Endometrial microvascular endothelial cells (primary cell): ENCODE measurements around the gene TSPAN15. TPM values are rescaled to one million over a fixed set of nuclear protein-coding genes. Genes with fewer than 3 reads are reported as not detected.

ENCODE experiments used
- in situ Hi-C: cut with HindIII; loops from 2 replicates; pipeline ENCODE4 v1.10.0; 2017; ENCODE audit warnings: low sequenced_read_pairs, low pct_unique_long_range_greater_than_20kb; ENCODE audit errors: inconsistent ontology term
- total RNA-seq: library from RNA; depleted of rRNA; stranded (reverse); fragments of >200 nt; gene quantifications from one replicate; pipeline ENCODE4 v1.2.3, GENCODE V29; 2015; ENCODE audit errors: inconsistent ontology term

The TSPAN15 gene
- total RNA-seq, 1 donor from 2014 or later: 52.4 TPM

DNA sequence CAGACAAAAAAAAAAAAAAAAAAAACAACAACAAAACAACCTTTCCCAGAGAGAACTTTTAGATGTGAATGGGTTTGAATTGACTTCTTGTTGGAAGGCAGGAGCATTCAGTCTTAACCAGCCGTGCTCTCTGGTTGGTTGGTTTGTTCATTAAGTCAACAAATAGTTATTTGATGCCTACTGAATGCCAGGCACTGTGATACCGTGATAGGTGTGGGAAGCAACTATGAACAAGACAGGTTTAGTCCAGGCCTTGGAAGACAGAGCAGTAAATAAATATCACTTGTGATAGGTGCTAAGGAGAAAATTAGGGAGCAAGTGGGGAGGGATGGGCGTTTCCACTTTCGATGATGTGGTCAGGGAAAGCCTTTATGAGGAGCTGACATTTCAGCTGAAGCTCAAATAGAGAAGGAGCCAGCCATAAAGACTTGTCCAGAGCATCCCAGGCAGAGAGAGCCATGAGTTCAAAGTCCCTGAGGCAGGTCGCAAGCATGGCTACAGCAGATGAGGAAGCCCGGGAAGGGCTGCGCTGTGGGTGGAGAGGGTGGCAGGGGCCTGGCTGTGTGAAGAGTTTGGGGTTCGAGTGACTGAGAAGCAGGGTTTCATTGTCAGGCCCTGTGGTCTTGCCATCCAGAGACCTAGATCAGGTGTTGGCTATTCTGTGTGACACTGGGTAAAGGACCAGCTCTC lies 8.0 kb downstream of the TSPAN15 start:
- in situ Hi-C loops: no loop called here

DNA sequence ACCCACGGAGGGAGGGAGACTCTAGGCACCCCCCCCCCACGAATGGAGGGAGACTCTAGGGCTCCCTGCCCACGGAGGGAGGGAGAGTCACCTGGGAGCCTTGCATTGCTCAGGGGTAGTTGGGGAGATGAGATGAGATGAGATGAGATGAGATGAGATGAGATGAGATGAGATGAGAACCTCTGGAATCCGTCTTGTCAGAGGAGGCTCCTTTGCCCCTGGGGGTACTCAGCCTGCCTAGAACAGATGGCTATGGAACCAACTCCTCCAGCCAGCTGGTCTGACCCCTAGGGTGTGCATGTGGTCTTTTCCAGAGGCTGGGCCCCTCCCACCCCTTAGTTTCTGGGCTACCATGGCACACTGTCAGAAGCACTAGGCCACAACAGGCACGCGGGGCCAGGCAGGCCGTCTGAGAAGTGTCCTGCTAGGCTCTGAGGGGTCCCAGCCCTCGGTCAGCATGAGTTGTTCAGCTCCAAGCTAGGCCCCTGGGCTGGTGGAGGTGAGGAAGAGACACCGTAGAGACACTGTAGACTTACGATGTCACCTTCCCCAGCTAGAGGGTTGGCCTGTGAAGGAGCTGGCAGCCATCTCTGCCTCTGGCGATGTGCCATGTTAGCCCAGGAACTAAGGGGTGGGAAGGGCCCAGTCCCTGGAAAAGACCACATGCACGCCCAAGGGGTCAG lies 8.8 kb downstream of the TSPAN15 start:
- in situ Hi-C loops: no loop called here

DNA sequence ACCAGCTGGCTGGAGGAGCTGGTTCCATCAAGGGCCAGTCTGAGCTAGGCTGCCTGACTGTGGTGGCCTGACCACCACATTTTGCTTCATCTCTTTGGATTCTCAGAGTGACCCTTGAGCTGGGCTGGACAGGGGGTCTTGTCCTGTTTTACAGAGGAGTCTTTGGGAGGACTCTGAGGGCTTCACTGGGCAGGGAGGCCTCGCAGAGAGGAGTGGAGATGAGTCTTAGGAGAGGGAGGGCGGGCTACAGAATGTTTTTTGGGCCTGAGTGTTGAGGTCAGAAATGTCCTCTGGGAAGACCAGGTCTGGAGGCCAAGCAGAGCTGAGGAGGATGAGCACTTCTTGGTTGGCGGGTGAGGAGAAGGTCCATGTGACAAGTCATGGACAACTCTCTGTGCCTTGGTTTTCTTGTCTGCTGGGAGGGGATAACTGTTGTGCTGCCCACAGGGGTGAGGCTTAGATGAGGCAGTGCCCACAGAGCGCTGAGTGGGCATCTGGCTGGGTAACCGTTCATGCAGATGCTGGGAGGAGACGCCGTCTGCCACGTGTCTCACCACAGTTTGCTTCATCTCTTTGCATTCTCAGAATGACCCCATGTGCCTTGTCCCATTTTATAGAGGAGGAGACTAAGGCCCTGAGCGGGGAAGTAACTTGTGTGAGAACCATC lies 9.4 kb downstream of the TSPAN15 start:
- in situ Hi-C loops: no loop called here

DNA sequence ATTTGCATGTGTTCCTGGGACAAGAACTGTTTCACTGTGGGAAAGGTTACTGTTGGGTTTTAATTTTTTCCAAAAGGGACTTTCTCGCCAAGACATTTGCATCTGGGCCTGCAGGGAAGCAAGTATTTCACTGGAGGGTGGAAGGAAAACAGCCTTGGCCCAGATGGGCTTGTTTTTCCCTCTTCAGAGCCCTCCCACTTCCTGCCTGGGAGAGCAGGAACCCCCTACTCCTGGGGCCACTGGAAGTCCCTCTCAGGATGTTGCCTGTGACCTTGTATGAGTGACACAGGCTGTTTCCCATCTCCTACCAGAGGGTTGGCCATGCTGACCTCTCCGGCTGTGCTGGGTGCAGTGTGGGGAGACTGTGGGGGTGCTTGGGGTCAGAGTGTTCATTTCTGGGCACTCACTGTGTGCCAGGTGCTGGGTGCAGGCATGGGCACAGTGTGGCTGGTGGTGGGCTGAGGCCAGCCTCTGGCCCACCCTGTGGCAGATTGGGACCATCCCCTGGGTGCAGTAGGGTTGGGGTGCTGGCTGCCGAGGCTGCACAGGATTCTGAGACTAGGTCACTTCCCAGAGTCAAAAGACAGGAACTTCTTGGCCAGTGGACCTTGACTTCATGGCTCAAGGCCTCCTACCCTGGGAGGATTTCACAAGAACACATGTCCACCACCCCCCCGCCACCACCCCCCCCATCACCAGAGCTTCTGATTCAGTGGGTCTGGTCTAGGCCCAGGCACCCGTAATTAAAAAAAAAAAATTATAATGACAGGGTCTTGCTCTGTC lies 10.2 kb downstream of the TSPAN15 start:
- in situ Hi-C loops: no loop called here

DNA sequence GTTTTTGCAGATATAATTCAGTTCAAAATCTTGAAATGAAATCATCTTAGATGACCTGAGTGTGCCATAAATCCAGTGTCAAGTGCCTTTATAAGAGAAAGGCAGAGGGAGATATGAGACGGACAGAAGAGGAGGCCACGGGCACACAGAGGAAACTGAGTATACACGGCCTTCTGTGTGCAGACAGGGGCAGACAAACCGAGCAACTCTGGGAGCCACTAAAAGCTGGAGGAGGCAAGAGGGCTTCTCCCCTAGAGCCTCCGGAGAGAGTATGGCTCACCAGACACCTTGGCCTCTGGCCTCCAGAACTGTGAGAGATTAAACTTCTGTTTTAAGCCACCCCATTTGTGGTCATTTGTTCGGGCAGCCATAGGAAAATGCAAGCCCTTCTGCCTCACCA lies 12.6 kb downstream of the TSPAN15 start:
- in situ Hi-C loops: no loop called here

DNA sequence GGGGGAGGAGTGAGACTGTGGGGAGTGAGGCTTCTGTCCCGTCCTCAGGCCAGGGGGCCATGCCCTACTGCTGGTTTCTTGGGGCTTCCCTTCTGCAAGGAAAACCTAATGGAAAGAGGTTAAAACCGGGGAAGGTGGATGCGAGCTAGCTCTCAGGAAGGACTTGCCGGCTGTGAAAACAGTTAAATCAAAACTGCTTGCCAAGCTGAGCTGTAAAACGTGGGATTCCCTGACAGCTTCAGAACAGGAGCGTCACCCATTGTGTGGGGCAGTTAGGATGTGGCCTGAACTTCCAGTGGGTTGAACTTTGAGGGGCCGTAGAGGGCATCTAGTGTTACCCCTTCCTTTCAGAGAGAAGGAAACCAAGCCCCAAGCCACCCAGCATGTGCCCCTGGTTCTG lies 13.1 kb downstream of the TSPAN15 start:
- in situ Hi-C loops: no loop called here

DNA sequence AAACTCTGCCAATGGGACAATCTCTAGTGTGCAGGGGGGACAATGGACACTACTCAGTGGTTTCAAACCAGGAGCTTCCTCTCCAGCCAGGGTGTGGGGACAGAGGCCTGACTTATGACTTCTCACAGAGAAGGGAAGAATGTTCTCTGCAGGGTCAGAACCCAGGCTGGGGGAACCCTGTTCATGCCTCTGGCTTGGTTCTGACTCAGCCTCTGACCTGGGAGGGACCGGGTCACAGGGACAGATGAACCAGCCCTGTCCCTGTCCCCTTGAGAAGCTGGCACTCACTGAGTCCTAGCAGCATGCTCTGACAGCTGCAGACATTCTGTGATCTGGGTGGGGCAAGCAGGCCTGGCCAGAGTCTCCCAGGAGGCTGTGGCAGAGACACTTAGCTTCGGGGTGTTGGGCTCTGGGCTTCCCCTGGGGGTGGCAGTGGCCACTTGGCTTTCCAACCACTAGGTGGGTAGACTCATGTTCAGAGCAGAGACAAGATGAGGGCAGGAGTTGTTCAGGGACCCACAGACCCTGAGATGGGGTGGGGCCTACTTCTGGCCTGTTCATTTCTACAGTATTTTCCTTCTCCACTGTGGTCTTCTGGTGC lies 13.6 kb downstream of the TSPAN15 start:
- in situ Hi-C loops: no loop called here

DNA sequence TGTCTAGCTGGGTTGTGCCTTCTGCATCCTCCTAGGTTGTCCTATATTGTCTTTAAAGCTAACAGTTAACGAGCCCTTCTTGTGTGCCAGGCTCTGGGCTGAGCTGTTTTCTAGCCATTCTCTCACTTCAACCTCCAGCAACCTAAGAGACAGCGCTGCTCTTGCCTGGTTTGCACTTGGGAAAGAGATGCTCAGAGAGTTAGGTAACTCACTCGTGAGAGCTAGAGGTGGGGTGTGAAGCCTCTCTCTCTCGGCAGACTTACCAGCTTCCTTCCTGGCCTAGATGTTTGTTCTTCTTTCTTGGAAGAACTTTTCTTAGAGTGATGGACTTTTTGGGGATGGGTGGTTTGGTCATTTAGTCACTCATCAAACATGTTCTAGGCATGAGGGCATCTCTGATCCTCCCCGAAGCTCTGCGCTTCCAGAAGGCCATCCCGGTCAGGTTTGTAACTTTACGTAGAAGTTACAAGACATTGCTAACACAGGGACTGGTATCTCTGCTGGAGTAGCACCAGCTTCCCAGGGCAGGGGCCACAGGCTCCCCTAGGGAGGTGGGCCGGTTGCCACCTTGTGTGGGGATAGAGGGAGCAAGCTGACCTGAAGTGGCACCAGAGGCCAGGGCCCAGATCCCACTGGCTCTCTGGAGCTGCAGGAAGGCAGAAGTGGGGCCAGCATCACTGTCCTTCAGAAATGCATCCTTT lies 14.3 kb downstream of the TSPAN15 start:
- in situ Hi-C loops: no loop called here

DNA sequence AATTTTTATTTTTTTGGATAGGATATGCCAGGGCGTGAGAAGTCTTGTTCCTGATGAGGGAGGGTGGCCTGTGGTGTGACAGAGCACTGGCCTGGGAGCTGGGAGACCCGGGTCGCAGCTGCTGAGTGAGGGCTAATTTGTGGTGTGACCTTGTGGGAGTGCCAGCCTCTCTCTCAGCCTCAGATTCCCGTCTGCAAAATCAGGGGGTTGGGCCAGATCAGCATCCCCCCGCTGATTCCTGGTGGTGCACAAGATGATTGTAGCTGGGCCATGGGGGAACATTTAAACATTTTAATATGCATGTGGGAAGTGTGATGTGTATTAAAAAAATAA lies 14.9 kb downstream of the TSPAN15 start:
- in situ Hi-C loops: no loop called here

DNA sequence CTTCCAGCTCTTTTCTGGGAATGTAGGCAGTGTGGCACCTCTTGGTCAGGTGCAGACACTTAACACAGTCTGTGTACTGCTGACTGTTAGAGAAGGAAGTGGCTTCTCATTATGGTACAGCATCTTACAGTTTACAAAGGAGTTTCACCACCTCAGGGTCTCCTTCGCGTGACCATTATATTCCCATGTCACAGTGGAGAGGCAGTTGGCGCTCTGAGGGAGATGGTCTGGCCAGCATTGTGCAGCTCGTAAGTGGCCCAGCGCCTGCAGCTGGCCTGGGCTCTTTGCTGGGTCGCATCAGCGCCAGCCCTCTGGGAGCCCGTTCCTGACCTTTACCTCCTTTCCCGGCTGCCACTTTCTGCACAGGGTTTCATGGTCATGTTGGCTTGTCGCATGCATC lies 15.4 kb downstream of the TSPAN15 start:
- in situ Hi-C loops: no loop called here

DNA sequence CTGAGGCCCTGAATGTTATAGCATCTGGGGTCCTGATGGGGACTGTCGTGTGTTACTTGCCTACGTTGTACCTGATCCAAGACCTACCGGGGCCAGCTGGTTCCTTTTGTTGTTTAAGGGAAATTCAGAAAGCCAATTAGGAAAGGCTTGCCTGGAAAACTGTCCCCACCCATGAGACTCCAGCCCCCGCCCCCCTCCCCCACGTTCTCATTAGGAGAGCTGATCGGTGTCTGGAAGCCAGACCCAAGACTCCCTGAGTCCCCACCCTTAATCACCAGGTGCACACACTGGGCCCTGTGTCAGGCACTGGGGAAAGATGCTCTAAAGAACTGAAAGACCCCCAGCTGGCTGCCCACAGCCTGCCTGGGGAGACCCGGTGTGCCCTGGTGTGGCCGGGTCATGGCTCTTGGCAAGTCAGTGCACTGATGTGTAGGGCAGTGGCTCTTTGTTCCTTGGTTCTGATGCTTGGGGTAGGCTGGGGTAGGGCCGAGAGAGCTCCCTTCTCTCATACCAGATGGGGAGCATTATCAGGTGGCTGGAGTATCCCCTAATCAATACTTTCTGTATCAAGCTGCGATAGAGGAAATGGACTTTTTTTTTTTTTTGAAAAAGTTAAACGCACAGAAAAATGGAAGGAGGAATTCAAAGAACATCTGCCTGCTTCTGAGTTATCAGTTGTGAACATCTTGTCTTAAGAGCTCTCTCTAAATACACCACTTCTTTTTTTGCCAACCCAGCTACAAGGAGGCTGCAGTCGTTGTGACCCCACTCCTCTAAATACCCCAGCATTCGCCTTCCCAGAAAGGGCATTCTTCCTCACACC lies 16.9 kb downstream of the TSPAN15 start:
- in situ Hi-C loops: no loop called here

DNA sequence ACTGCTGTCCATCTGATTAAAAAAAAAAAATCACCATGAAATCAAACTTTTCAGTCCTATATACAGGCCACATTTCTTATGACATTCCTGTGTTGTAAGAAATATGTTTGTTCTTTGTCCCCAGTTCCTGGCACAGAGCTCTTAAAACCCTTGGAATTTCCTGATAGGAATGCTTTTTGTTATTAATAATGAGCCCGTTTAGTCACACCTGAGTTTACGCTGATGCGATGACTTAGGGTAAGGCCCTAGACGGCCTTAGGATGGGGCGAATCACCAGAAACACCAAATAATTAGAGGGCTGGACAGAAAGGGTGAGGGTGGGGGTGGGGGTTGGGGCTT lies 17.5 kb downstream of the TSPAN15 start:
- in situ Hi-C loops: no loop called here

DNA sequence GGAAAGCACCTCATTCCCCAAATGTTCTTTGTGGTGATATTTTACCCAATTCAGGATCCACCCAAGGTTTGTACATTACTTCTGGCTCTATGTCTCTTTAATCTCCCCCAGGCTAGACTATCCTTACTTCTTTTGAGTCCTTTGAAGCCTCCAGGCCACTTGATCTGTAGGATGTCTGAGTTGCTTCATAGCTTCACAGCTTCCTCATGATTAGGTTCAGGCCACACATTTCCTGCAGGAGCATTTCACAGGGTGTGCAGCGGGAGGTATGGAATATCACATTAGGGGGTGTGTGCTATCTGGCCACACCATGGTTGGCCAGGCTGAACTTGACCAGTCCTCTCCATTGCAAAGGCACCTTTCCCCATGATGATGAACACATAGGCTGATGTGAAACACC lies 18.7 kb downstream of the TSPAN15 start:
- in situ Hi-C loops: no loop called here

DNA sequence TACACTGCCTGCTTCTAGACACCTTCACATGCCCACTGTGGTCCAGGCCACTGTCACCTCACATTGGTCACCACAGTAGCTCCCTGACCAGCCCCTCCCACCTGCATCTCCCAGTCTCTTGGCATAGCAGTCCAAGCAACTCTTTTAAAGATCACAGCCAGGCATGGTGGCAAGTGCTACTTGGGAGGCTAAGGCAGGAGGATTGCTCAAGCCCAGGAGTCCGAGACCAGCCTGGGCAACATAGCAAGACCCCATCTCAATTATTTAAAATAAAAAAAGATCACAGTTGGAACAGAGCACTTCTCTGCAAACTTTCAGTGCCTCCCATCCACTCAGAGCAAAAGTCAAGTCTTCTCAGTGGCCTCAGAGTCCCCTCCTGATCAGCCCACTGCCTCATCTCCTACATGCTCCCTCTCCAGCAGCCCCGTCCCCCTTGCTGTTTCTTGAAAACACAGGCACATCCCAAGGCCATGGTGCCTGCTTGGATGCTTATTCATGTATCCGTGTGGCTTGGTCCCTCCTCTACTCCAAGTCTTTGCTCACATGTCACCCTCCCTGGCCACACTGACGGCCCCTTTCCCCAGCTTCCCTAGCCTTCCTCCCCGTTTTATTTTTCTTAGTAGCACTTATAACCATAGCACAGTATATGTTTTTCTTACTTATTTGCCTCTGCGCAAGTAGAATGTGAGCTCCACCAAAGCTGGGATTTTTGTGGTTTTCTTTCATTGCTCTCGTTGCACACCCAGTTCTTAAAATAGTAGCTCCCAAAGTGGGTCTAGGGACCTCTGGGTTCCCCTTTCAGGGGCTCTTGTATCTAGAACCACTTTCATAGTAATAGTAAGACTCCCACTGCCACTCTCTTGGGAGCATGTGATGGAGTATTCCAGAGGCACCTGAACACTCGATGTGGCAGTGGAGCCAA lies 19.5 kb downstream of the TSPAN15 start:
- in situ Hi-C loops: no loop called here

DNA sequence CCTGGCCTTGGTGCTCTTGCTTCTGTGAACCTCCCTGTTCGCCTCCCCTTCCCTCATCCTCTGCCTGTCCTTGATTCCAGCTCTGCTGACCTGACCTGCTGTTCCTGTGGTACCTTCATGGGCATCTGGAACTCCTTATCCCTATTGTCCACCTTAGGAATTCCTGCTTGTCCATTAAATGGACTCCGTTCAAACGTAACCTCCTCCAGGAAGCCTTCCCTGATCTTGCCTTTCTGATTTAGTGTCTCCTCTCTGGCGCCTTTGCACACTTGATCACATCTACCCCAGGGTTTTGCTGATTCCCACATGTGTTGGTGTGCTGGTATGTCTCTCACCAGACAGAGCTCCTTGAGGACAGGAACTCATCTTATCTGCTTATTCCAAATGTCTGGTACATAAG lies 20.9 kb downstream of the TSPAN15 start:
- in situ Hi-C loops: no loop called here

DNA sequence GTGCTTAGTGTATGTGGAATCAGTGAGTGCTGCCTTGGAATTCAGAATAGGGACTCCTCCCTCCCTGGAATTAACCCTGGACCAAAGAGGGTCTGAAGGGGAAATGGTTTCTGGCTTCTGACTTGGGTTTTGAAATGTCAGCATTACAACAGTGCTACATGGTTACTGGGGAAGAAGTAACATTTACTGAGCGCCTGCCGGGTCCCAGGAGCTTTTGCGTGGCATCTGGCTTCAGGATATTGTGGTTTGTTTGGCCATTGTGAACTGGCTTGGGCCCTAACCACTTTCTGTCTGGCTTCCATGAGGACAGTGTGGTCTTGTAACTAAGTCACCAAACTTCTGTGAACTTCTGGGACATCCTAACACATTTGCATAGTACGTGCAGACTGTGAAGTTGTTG lies 21.3 kb downstream of the TSPAN15 start:
- in situ Hi-C loops: no loop called here
